DND-41 (cell line): ENCODE measurements around the gene SETD1A.

ENCODE experiments used
- ATAC-seq: fragments of 200-7000 bp; cut with Tn5 transposase; 3 replicates; pipeline ENCODE4 v1.9.1; 2021; ENCODE audit warnings: low read depth; ENCODE audit not compliant: insufficient read depth
- DNase-seq: peaks from one replicate; pipeline ENCODE4 v3.0.0-alpha.2; 2020
- H2AFZ ChIP-seq: 2 replicates; pipeline ENCODE4 v1.6.0; 2012; ENCODE audit warnings: low read depth, low read length
- H3K27ac ChIP-seq: 2 replicates; pipeline ENCODE4 v1.5.1; 2012; ENCODE audit warnings: low read length, inconsistent platforms
- H3K27me3 ChIP-seq: fragments of 200-600 bp; sonication (generic); 2 replicates; pipeline ENCODE4 v1.6.0; 2012; ENCODE audit warnings: low read length, mild to moderate bottlenecking, inconsistent platforms; ENCODE audit not compliant: insufficient read depth, poor library complexity
- H3K36me3 ChIP-seq: 2 replicates; pipeline ENCODE4 v1.5.1; 2012; ENCODE audit warnings: low read length, inconsistent platforms; ENCODE audit not compliant: insufficient read depth
- H3K4me1 ChIP-seq: 2 replicates; pipeline ENCODE4 v1.5.1; 2012; ENCODE audit warnings: mild to moderate bottlenecking, low read length; ENCODE audit not compliant: insufficient read depth
- H3K4me2 ChIP-seq: 2 replicates; pipeline ENCODE4 v1.6.0; 2012; ENCODE audit warnings: mild to moderate bottlenecking, moderate library complexity, low read length, inconsistent platforms; ENCODE audit not compliant: insufficient read depth
- H3K4me3 ChIP-seq, 2 experiments: fragments of 200-600 bp in 1 of 2; shearing (Covaris generic) in 1 of 2; 2 replicates each; pipeline ENCODE4 v1.5.1; 2012 to 2016; ENCODE audit warnings: inconsistent platforms in 2 of 2, low read length in 2 of 2, mild to moderate bottlenecking in 2 of 2, low read depth in 1 of 2, moderate library complexity in 1 of 2
- H3K79me2 ChIP-seq: 2 replicates; pipeline ENCODE4 v1.6.0; 2012; ENCODE audit warnings: low read length, inconsistent platforms; ENCODE audit not compliant: insufficient read depth
- H3K9ac ChIP-seq: 2 replicates; pipeline ENCODE4 v1.6.0; 2012; ENCODE audit warnings: low read depth, mild to moderate bottlenecking, inconsistent platforms, low read length, moderate library complexity
- H3K9me3 ChIP-seq: 2 replicates; pipeline ENCODE4 v1.5.1; 2012; ENCODE audit warnings: low read length, moderate library complexity, mild to moderate bottlenecking, inconsistent platforms; ENCODE audit not compliant: insufficient read depth, severe bottlenecking
- H4K20me1 ChIP-seq: 2 replicates; pipeline ENCODE4 v1.6.0; 2012; ENCODE audit warnings: low read length; ENCODE audit not compliant: insufficient read depth
- CTCF ChIP-seq: IDR thresholded peaks from 2 replicates; pipeline ENCODE4 v1.5.1; 2012; ENCODE audit warnings: borderline replicate concordance, low read length, moderate library complexity, mild to moderate bottlenecking; ENCODE audit not compliant: poor library complexity, severe bottlenecking; ENCODE audit errors: extremely low read depth
- EZH2 ChIP-seq: IDR thresholded peaks from 3 replicates; pipeline ENCODE4 v1.6.1; 2012; ENCODE audit warnings: borderline replicate concordance, low read depth, mild to moderate bottlenecking, moderate library complexity, low read length, inconsistent platforms; ENCODE audit not compliant: severe bottlenecking

The SETD1A gene

GRCh38 chr16:30947859-30948666, 9.5 kb upstream of the SETD1A start:
- no peak overlapping the region for H3K4me3 ChIP-seq
- no peaks in the 10 kb centered on the region for H3K9me3 ChIP-seq
- ATAC-seq (no peak), DNase-seq (no peak)
- H3K4me1 ChIP-seq, result peaks cover 18% of the 10 kb centered on the region
- H3K9ac ChIP-seq, result no peak overlapping the region
- H4K20me1 ChIP-seq, result no peaks in the 10 kb centered on the region
- TF ChIP-seq CTCF (no peak), EZH2 (no peak)
- H3K27ac ChIP-seq, result no peak overlapping the region
- no peak overlapping the region for H3K4me2 ChIP-seq
- H3K27me3 ChIP-seq, result no peaks in the 10 kb centered on the region
- H3K79me2 ChIP-seq, result no peaks in the 10 kb centered on the region
- no peak overlapping the region for H2AFZ ChIP-seq
- peaks cover 42% of the 10 kb centered on the region for H3K36me3 ChIP-seq

DNA sequence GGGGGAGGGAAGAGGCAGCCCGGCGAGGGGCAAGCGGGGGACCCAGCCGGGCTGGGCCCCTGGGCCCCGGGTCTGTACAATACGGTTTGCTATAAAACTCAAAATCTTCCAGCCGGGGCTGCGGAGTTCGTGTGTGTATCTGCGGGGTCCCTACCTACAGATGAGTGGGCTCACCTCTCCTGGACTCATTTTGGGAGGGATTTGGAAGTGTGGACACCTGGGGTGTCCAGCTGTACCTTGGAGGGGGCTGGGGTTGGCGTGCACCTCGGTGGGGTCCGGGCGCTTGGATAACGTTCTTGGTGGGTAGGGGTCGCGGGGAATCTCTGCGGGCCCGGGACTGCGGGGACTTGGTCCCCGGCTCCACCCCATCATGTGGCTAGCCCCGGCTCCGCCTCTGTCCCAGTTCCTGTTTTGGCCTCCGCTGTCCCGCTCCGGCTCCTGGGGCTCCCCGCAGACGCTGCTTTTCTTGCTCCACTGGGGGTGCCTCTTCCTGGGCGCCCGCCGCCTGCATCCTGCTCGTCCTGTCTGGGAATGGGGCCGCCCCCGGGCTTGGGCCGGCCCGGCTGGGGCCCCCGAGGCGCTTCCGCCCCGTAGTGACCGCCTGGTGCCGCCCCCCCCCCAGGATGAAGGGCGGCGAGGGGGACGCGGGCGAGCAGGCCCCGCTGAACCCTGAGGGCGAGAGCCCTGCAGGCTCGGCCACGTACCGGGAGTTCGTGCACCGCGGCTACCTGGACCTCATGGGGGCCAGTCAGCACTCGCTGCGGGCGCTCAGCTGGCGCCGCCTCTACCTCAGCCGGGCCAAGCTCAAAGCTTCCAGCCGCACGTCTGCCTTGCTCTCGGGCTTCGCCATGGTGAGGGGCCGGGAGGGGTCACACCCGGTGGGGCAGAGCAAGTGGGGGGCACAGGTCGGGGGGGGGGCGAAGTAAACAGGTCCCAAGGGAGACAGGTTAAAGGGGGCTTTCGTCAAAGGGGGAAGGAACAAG, 8.6 kb upstream of the SETD1A start, which contains the start of gene ORAI3:
ORAI3 (plus strand) TSS at position 402 of the 983 bp plus-strand sequence; CDS start at position 624, 222 bp downstream.
- Histone ChIP-seq H3K36me3 (peaks cover 36% of the 10 kb centered on the region), H3K4me1 (peaks cover 18% of the 10 kb centered on the region), H4K20me1 (no peaks in the 10 kb centered on the region), H3K9me3 (no peaks in the 10 kb centered on the region), H3K4me2 (no peak within 1 kb of the TSS), H3K79me2 (no peaks in the 10 kb centered on the region), H2AFZ (no peak within 1 kb of the TSS), H3K27me3 (no peaks in the 10 kb centered on the region), H3K4me3 (no peak within 1 kb of the TSS), H3K27ac (peak within 1 kb of the TSS; percentile 70), H3K9ac (no peak within 1 kb of the TSS)
- DNase-seq (no peak), ATAC-seq (no peak)
- no peak for TF ChIP-seq CTCF
- no peak for TF ChIP-seq EZH2

GRCh38 chr16:30949650-30950515, 7.7 kb upstream of the SETD1A start:
- Histone ChIP-seq H3K27ac (peak overlapping the region; percentile 70), H3K27me3 (no peaks in the 10 kb centered on the region), H3K4me1 (peaks cover 18% of the 10 kb centered on the region), H3K79me2 (no peaks in the 10 kb centered on the region), H3K36me3 (peaks cover 29% of the 10 kb centered on the region), H3K4me3 (no peak overlapping the region), H3K4me2 (no peak overlapping the region), H3K9ac (no peak overlapping the region), H2AFZ (no peak overlapping the region), H4K20me1 (no peaks in the 10 kb centered on the region), H3K9me3 (no peaks in the 10 kb centered on the region)
- ATAC-seq, result peak; percentile 71
- TF ChIP-seq EZH2 (no peak), CTCF (no peak)
- peak; percentile 75 for DNase-seq
